ENCODE results near the gene NPHP4.

Gene NPHP4

GRCh38 chr1:5999711-6000443, 7.7 kb upstream of the NPHP4 start:
- DNase-seq (ENCODE audit: low read depth), result no peak
- no peak for TF ChIP-seq CTCF (IDR thresholded peaks at IDR 0.05; ENCODE audit: insufficient read depth, low read depth, low read length, missing control alignments)
- no peak overlapping the region for H3K4me3 ChIP-seq (ENCODE audit: low read length)

GRCh38 chr1:5998906-5999301, 6.7 kb upstream of the NPHP4 start:
- TF ChIP-seq CTCF (IDR thresholded peaks at IDR 0.05; ENCODE audit: insufficient read depth, low read depth, low read length, missing control alignments), result no peak
- H3K4me3 ChIP-seq (ENCODE audit: low read length), result no peak overlapping the region
- DNase-seq (ENCODE audit: low read depth), result no peak

GRCh38 chr1:5998051-5998905, 6.1 kb upstream of the NPHP4 start:
- no peak for TF ChIP-seq CTCF (IDR thresholded peaks at IDR 0.05; ENCODE audit: insufficient read depth, low read depth, low read length, missing control alignments)
- no peak for DNase-seq (ENCODE audit: low read depth)
- H3K4me3 ChIP-seq (ENCODE audit: low read length), result no peak overlapping the region

- no peak for TF ChIP-seq CTCF (IDR thresholded peaks at IDR 0.05; ENCODE audit: insufficient read depth, low read depth, low read length, missing control alignments)
- no peak overlapping the region for H3K4me3 ChIP-seq (ENCODE audit: low read length)
- no peak for DNase-seq (ENCODE audit: low read depth)
These were observed 5.1 kb upstream of the NPHP4 start for GRCh38 chr1:5997316-5997715.

GRCh38 chr1:5996641-5997270, 4.5 kb upstream of the NPHP4 start:
- no peak overlapping the region for H3K4me3 ChIP-seq (ENCODE audit: low read length)
- DNase-seq (ENCODE audit: low read depth), result no peak
- no peak for TF ChIP-seq CTCF (IDR thresholded peaks at IDR 0.05; ENCODE audit: insufficient read depth, low read depth, low read length, missing control alignments)

GRCh38 chr1:5995871-5996630, 3.8 kb upstream of the NPHP4 start:
- H3K4me3 ChIP-seq (ENCODE audit: low read length), result no peak overlapping the region
- DNase-seq (ENCODE audit: low read depth), result no peak
- TF ChIP-seq CTCF (IDR thresholded peaks at IDR 0.05; ENCODE audit: insufficient read depth, low read depth, low read length, missing control alignments), result no peak
